Sigmoid colon (tissue), 4 donors: ENCODE results near the gene CDHR3.
A peak's percentile ranks its signal among the peaks of the same experiment; 100 is the strongest.

Experiments used
- CTCF ChIP-seq, 4 experiments: fragments of 450-650 bp in 3 of 4; fragments of 200-600 bp in 1 of 4; IDR thresholded peaks; one replicate each; pipeline ENCODE4 v1.5.1; 2016 to 2019; ENCODE audit warnings: antibody characterized with exemption in 4 of 4, mild to moderate bottlenecking in 3 of 4, moderate library complexity in 2 of 4
- EP300 ChIP-seq, 4 donors: sonication (generic); formaldehyde crosslinking; IDR thresholded peaks; one replicate each; pipeline ENCODE4 v1.6.1; 2017; ENCODE audit warnings: antibody characterized with exemption in 4 of 4
- POLR2A ChIP-seq, 2 donors: fragments of 450-650 bp; IDR thresholded peaks; one replicate each; pipeline ENCODE4 v1.6.1; 2016; ENCODE audit warnings: antibody characterized with exemption in 2 of 2, mild to moderate bottlenecking in 2 of 2, moderate library complexity in 2 of 2
- POLR2AphosphoS5 ChIP-seq, 4 donors: sonication (generic); formaldehyde crosslinking; IDR thresholded peaks; one replicate each; pipeline ENCODE4 v1.6.1; 2017; ENCODE audit warnings: antibody characterized with exemption in 4 of 4

GRCh38 chr7:106064771-106065574 is 101.9 kb downstream of the CDHR3 start:
- TF ChIP-seq CTCF (IDR thresholded peaks at IDR 0.05) (no peak), POLR2AphosphoS5 (IDR thresholded peaks at IDR 0.05) (peak; percentile 65 to 76 (median 70)), EP300 (IDR thresholded peaks at IDR 0.05) (peak in 1 of 4 donors; percentile 37), POLR2A (IDR thresholded peaks at IDR 0.05) (no peak)
